Stimulated activated CD8-positive, alpha-beta memory T cell treated with anti-CD3 and anti-CD28 coated beads, Interleukin-7, amount 100 ng/mL, for 48 hours (primary cell): Measurements from ENCODE around the gene WWC2.
"Not testable (repeated sequence)": the region's sequence is repeated elsewhere in the genome, so short reads cannot be mapped to it uniquely, and the experiment has no call there.

Experiments
- DNase-seq, 2 donors: peaks; one replicate each; pipeline ENCODE4 v3.0.0-alpha.2; 2020; ENCODE audit warnings: low read depth in 1 of 2; ENCODE audit errors: extremely low read depth in 1 of 2

Gene WWC2

DNA sequence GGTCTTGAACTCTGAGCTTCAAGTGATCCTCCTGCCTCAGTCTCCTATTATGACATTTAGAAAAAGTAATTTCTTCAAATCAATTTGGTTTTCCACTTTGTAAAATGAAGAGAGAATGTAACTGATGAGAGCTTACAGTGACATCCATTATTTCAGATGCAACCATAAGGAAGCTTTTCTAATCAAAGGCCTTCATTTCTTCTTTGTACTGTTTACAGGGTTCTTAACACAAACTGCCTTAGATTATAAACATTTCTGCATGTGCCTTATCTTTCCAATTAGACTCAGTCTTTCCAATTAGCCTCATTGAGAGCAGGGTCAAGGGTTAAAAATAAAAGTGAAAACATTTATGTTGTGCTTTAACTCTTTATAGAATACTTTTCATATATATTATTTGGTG is 71.8 kb downstream of the WWC2 start:
- DNase-seq: no peak

DNA sequence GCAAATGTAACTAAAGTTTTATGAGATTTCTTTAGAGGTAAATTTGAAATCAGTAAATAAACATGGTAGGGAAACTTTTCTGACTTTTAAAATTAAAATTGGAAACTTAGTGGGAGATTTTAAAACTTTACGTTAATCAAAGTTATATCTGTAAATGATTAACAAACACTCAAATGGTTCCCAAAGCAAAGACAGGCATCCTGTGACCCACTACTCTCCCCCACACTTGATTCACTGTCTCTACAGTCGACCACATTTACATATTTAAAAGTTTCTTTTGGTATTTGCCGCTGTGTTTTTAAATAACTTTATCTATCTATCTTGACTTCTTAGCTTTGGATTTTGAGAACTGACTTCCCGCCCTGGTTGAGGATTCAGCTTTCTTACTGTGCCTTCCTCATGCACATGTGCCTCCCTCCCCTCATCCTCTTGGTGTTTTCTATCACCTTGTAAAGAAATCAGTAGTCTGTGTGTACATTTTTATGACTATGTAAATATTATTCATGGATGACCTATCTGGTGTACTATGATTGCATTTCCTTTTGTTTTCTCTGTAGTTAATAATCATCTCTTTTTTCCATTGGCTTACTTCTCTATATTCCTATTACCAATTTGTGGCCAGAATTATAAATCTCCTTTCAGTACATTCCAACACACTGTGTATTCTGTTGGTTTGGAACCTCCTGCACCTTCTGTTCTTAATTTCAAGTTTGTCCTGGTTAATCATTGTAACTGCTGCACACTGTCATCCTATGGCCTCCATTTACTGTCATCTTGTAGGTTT is 72.6 kb downstream of the WWC2 start:
- DNase-seq: no peak

DNA sequence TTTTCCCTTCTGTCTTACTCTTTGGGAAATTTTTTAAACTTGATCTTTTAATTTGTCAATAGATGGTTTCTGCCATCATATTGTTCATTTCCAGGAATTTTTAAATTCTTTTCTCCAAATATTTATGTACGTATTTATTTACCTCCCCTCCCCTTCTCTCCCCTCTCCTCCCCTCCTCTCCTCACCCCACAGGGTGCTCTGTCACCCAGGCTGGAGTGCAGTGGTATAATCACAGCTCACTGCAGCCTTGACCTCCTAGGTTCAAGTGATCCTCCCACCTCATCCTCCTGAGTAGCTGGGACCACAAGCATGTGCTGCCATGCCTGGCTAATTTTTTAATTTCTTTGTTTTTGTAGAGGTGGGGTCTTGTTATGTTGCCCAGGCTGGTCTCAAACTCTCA is 73.8 kb downstream of the WWC2 start:
- DNase-seq: no peak

DNA sequence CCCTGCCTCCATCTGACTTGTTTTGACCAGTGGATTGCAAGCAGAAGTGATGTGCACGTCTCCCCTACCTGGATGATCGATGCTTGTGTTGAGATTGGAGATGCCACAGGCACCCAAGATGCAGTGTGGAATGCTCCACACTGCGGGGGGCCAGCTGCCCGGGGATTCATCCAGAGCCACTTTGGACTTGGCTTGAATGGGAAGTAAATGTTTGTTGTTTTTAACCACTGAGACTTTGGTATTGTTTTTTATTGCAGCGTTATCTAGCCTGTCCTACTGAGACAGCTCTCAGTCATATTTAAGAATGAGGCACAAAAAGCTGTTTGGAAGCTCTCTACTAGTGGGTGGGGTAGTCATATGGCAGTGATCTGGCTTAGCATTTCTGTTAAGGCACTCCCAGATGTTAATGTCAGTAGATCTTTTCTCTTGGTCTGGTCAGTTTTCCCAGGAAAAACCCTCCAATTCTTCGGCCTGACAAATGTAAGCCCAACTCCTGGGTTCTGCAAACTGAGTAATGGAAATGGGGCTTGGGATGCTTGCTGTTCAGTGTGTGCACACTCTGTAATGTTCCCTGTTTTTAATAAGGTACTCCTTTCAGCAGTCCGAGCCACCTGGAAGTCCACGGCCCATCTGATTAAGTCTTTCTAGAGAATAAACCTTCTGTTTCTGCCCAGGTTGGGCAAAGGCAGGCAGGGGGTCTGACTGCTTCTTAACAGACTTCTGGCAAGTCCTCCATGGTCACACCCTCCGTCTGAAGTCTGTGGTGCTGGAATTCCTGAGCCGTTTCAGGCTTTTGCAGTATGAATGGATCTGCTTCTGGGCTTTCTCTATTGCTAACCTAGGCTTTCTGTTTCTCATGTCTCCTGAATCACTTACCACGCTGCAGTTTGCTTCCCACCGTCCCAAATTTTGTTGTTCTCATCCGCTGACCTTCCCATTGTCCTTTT is 74.8 kb downstream of the WWC2 start:
- DNase-seq: no peak

DNA sequence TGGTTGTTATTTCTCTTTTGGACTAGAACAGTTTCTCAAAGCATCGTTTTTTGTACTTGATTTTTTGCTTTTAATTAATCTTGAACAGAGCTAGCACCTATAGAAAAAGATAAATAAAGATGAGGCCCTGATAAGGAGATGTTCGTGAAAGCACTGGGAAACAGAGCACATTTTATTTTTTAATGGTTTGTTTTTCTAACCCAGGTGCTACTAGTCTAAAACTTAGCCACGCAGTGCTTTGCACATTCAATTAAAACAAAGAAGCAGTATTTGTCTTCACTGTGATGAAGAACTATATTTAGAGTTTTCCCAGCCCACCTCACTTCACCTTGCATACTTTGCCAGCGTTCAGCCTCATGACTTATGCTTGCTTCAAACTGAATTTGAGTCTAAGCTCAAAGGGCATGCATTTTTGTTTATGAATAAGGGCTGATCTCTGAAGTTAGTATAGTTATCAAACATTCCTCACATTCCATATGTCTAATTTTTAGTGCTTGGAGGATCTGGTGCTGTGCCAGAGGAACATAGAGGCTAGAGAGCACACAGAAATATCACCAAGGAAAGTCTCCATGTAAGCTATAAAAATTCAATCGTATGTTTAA is 76.7 kb downstream of the WWC2 start:
- no peak for DNase-seq

DNA sequence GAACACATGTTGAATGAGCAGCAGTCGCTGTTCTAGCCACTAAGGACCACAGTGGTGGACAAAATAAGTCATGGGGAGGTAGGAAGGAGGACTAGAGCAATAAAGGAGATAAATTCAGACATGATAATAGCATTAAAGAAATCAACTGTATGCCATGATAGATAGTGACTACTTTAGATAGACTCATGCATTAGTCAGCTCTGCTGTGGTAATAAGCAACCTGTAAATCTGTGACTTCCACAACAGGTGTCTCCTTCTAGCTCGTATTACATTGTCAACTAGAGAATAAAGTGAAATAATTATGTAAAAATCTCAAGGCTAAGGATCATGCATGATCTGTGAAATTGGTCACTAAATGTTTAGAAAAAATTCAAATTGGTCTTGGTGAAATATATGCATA is 77.9 kb downstream of the WWC2 start:
- no peak for DNase-seq

DNA sequence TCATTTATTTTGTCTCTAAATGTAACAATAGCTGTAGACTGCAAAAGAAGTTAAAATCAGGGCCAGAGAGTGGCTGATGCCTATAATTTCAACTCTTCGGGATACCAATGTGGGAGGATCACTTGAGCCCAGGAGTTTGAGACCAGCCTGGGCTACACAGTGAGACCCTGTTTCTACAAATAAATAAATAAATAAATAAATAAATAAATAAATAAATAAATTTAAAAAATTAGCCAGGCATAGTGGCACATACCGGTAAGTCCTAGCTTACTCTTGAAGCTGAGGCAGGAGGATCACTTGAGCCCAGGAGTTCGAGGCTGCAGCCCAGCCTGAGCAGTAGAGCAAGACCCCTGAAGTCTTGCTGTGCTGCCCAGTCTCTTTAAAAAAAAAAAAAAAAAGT is 79.1 kb downstream of the WWC2 start:
- no peak for DNase-seq

DNA sequence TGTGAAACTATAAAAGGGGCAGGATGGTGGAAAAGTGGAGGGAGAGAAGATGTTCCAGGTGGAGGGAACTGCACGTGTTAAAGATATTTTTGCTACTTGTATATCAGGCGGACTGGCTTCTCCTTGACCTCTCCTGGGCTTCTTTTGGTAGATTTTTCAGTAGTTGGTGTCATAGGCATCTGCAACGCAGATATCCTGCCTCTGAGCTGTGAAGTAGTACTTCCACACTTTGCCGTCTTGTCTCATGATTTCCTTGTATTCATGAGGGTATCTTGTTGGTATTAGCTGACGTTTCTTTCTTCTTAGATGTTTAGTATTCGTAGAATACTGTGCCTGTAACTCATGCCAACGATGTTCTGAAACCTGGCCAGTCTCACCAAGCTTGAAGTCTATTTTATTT is 81.0 kb downstream of the WWC2 start:
- no peak for DNase-seq

DNA sequence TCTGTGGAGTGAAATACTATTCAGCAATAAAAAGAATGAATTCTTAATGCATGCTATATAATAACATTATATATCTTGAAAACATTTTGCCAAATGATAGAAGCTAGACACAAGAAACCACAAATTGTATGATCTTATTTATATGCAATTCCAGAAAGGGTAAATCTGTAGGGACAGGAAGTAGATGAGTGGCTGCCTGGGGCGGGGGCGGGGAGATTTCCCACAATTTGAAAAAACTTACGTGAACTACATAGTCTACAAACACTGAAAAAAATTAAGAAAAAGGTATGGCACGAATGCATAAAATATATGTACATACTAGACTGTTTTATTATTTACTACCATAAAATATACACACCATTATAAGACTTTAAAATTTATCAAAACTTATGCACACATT is 81.6 kb downstream of the WWC2 start:
- no peak for DNase-seq

DNA sequence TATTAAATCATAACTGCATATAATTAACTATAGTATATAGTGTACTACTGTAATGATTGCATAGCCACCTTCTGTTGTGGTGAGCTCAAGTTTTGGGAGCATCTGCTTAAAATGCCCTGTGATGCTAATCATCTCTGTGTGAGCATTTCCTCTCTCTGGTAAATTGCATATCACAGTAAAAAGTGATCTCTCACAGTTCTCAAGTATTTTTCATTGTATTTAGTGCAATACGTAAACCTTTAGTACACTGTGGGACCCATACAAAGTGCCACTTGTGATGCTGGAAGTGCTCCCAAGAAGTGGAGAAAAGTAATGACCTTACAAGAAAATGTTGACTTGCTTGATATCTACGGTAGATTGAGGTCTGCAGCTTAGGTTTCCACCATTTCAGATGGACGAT is 82.0 kb downstream of the WWC2 start:
- DNase-seq: no peak

DNA sequence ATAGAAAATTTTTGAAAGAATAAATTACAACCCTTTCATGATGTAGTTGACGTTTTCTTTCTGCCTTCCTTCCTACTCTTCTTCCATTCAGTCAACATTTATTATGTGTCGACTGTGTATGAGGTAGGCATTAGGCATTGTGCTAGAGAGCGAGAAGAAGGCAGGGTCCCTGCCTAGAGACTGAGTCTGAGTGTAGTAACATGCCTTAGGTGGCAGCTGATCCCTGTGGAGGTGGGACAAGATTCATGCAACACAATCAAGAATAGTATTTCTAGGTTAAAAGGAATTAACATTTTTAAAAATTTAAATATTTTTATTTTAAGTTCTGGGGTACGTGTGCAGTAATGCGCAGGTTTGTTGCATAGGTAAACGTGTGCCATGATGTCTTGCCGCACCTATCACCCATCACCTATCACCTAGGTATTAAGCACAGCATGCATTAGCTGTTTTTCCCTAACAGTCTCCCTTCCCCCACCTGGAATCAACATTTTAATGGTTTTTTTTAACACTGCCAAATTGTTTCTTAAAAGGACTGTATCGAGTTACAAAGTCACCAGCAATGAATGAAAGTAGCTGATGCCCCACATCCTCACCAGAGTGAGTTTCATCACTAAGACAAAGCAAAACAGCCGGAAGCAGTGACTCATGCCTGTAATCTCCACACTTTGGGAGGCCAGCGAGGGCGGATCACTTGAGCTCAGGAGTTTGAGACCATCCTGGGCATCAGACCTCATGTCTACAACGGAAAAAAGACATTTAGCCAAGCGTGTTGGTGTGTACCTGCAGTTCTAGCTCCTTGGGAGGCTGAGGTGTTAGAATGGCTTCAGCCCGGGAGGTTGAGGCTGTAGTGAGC is 84.0 kb downstream of the WWC2 start:
- DNase-seq: peak in 1 of 2 donors; percentile 13

DNA sequence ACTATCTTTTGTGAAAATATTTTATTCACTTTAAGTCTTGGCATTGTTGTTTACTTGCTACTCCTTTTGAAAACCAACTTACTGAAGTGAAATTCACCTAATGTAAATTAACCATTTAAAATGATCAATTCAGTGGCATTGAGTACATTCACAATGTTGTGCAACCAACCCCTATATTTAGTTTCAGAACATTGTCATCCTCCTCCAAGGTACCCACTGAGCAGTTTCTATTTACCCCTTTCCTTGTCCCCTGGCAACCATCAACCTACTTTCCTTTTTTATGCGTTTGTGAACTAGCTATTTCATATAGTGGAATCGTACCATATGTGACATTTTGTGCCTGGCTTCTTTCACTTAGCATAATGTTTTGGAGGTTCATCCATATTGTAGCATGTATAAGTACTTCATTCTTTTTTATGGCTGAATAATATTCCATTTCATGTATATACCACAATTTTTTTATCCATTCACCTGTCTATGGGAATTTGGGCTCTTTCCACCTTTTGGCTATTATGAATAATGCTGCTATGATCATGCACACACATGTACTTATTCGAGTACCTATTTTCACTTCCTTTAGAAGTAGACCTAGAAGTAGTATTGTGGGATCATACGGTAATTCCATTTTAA is 85.0 kb downstream of the WWC2 start:
- DNase-seq: no peak

DNA sequence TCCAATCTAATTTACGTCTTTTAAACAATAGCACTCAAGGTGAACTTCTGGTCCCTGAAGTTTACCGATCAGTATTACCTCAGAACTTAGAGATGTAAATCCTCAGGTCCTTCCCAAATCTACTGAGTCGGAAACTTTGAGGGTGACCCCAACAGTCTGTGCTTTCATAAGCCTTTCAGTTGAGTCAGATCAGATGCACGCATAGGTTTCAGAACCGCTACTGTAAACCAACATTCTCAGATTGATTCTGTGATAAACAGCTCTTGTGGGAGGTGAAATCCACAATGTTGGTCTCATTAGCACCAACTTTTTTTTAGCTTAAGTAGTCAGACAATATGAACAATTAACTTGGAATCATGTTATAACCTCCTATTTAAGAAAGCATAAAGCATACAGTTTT is 86.0 kb downstream of the WWC2 start:
- DNase-seq: no peak

DNA sequence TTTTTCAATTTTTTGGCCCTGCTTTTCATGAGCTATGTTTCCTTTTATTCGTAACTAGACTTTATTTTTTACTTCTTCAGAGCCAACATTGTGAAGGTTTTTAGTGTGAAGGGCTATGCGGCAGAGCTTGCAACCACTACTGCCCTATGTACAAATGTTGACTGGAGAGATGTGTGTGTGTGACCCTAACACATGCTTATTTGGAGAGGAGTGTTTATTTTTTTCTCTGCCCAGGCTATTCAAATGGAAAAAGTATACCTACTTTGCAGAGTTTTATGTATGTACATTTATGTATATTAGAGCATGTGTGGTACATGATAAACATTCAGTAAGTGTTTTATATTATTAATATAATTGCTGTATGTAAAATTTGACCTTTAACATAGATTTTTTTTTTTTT is 86.5 kb downstream of the WWC2 start:
- no peak for DNase-seq

DNA sequence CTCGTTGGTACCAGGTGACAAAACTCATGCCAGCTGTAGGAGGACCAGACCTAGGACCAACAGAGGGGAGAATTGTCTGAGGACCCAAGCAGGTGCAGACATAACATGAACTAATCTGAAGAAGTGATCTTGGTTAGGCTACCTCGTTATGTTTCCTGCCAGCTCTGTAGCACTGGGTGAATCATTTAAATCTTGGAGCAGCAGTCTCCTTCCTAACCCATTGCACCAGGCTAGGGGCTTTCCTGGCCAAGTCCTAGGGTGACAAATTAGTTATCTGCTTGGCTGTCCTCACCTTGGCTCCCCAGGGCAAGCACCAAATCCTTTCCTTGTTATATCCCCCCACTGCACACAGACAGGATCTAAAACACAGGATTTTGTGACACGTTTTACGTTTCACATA is 87.8 kb downstream of the WWC2 start:
- DNase-seq: no peak

DNA sequence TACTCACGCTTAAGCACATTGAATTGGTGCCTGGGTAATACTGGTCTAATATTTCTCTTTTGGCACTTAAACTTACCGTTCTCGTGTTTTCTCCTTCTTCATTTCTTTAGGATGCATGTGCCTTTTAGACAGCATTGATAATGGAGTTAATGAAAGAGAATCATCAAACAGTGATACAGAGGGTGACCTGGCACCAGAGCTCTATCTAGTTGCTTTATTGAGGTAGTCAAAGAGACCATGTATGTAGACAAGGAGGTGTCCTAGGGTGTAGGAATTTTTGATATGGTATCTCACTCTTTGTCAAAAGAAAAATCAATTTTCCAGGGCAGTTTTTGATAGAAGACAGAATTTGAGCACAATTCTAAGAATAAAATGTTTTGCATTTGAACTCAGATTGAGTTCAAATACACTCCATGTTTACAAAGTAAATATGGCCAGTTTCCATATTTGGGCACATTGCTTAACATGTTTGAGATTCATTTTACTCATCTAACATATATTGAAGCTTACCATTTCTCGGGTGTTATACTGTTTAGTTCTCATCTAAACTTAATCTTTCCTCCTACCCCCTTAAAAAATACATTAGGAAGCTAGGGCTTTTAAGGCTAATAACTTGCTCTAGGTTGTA is 92.0 kb downstream of the WWC2 start:
- no peak for DNase-seq

DNA sequence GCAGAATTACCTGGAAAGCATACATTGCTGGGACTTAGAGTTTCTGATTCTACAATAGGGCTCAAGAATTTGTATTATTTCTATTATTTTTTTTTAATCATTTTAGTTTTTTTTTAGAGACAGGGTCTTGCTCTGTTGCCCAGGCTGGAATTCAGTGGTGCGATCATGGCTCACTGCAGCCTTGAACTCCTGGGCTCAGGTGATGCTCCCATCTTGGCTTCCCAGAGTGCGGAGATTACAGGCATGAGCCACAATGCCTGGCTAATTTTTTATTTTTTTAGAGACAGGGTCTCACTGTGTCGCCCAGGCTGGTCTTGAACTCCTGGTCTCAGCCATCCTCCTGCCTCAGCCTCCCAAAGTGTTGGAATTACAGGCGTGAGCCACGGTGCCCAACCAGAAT is 92.6 kb downstream of the WWC2 start:
- DNase-seq: no peak

DNA sequence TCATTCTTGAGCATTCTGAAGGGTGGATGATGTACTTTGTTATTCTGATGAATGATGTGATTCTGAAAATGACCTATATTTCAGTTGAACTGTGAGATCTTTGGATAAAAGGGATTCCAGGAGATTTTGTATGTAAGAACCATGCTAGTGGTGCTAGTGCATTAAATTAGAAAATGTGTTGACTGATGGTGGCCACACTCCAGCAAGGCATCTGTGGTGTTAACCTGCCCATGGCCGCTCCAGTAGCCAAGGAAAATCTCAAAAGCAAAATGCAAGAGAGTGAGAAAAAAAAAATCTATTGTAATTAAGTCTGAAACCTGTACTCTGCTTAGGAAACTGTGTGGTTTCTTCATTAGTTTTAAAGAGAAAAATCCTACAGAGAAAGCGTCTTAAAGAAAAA is 93.5 kb downstream of the WWC2 start:
- DNase-seq: no peak

DNA sequence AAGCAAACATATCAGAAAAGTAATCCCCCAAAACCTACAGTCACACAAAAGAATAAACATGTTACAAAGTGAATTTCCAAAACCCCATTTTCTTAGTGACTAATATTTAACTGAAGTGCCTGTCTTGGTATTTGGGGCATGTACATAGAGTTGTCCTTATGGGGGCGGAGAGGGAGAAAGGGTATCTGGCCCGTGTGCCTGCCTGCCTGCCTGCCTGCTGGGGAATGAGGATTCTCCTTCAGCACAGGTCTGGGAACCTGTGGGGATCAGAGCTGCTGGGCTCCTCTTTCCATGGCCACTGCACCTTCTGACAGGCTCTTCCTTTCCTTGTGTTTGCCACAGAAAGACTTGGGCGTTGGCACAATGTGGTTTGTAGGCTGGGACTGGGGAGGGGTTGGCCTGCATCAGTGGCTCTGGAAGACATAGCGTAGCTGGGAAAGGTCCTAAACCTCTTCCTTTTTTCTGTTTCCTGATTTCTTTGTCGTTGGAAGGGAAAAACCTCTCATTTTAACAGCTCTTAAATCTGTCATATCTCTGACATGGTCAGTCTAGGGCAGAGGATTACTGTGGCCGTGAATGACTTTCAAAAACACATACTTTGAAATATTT is 94.8 kb downstream of the WWC2 start:
- not testable (repeated sequence) for DNase-seq
